Coronary artery (tissue), 2 donors: ENCODE data around the gene ZNF750.

ENCODE experiments used
- DNase-seq: peaks from one replicate; pipeline ENCODE4 v3.0.0-alpha.2; 2017; ENCODE audit warnings: low spot score
- H3K27ac ChIP-seq, 2 donors: fragments of 200-600 bp; sonication (generic); one replicate each; pipeline ENCODE4 v1.5.1; 2016 to 2019
- H3K4me3 ChIP-seq: fragments of 200-600 bp; sonication (generic); 2 replicates; pipeline ENCODE4 v1.5.1; 2016; ENCODE audit warnings: mild to moderate bottlenecking, moderate library complexity
- TF ChIP-seq, protein P1 (sequence below): fragments of 200-600 bp; sonication (generic); IDR thresholded peaks from one replicate; pipeline ENCODE4 v1.5.1; 2019; ENCODE audit warnings: antibody characterized with exemption

The ZNF750 gene

GRCh38 chr17:82815790-82816305 is 24.0 kb downstream of the ZNF750 start:
- TF ChIP-seq, protein P1, sequence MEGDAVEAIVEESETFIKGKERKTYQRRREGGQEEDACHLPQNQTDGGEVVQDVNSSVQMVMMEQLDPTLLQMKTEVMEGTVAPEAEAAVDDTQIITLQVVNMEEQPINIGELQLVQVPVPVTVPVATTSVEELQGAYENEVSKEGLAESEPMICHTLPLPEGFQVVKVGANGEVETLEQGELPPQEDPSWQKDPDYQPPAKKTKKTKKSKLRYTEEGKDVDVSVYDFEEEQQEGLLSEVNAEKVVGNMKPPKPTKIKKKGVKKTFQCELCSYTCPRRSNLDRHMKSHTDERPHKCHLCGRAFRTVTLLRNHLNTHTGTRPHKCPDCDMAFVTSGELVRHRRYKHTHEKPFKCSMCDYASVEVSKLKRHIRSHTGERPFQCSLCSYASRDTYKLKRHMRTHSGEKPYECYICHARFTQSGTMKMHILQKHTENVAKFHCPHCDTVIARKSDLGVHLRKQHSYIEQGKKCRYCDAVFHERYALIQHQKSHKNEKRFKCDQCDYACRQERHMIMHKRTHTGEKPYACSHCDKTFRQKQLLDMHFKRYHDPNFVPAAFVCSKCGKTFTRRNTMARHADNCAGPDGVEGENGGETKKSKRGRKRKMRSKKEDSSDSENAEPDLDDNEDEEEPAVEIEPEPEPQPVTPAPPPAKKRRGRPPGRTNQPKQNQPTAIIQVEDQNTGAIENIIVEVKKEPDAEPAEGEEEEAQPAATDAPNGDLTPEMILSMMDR, result no peak
- no peak for DNase-seq
- no peak overlapping the region for H3K27ac ChIP-seq
- H3K4me3 ChIP-seq, result no peak overlapping the region

DNA sequence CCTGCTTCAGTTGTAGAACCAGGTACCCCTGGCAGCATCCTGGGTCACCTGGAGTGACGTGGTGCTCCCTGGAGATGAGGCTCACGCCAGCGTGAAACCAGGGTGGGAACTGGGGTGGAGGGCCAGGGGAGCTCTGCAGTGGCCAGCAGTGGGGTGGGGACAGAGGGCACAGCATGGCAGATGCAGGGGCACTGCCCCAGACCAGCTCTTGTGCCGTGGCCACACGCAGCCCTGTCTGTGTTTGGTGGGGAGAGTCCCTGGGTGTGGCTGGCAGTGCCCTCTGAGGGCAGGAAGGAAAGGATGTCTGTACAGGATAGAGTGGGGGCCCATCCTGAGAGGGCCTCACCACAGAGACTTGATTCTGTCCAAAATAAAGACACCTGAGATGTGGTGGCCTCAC is 24.5 kb downstream of the ZNF750 start:
- no peak overlapping the region for H3K27ac ChIP-seq
- DNase-seq, result no peak
- H3K4me3 ChIP-seq, result no peak overlapping the region
- TF ChIP-seq, protein P1, result no peak

- no peak overlapping the region for H3K4me3 ChIP-seq
- TF ChIP-seq, protein P1, result no peak
- DNase-seq, result no peak
- H3K27ac ChIP-seq, result no peak overlapping the region
These were observed 25.0 kb downstream of the ZNF750 start for GRCh38 chr17:82814834-82815233.

- DNase-seq, result no peak
- Histone ChIP-seq H3K27ac (no peak overlapping the region), H3K4me3 (no peak overlapping the region)
- TF ChIP-seq, protein P1, result no peak
These were observed 26.3 kb downstream of the ZNF750 start for GRCh38 chr17:82813299-82814051.

DNA sequence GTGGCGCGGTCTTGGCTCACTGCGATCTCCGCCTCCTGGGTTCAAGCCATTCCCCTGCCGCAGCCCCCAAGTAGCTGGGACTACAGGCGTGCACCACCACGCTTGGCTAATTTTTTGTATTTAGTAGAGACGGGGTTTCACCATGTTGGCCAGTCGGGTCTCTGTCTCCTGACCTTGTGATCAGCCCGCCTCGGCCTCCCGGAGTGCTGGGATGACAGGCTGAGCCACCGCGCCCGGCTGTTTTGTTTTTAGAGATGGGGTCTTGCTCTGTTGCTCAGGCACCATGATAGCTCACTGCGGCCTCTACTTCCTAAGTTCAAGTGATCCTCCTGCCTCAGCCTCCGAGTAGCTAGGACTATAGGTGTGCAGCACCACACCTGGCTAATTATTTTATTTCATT is 27.2 kb downstream of the ZNF750 start:
- no peak for DNase-seq

DNA sequence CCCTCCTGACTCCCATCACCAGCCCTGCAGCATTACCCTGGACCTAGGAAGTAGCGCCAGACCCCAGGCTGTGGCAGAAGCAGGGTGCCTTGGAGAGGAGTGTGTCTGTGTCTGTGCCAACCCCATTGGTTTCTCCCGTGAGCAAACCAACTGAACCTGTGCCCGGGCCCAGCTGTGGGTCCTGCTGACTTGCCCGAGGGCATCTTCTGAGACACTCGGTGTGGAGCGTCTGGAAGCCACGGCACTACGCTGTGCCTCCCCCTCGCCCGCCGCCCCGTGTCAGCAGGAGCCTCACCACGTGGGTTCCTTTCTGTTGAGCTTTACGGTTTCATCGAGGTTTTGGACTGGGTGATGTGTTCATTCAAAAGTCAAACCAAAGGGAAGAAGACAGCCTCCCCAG is 27.8 kb downstream of the ZNF750 start:
- DNase-seq, result no peak
- TF ChIP-seq, protein P1, result no peak
- H3K27ac ChIP-seq, result no peak overlapping the region
- H3K4me3 ChIP-seq, result no peak overlapping the region

More for the DNA sequence above, 27.2 kb downstream of the ZNF750 start:
- no peak overlapping the region for H3K4me3 ChIP-seq
- H3K27ac ChIP-seq, result no peak overlapping the region
- TF ChIP-seq, protein P1, result no peak
